ENCODE measurements around the gene LCA5.
A peak's percentile ranks its signal among the peaks of the same experiment; 100 is the strongest.
"Not testable (repeated sequence)": the region's sequence is repeated elsewhere in the genome, so short reads cannot be mapped to it uniquely, and the experiment has no call there.

Gene LCA5

DNA sequence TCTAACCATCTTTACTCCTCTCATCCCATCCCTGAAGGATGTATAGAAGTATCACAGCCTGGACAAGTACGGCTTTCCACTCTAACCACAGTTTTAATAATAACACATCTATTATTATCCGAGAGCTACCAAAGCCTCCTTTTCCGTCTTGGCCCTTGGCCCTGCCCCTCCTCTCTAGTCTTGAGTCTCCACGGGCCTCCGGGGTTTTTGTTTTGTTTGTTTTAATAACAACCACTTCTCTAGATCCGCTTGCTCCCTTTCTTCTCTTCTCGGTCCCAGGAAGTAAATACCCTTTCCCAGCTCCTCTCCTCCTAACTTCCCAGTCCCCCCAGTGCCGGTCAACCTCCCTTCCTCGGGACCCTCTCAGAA is 661 bp downstream of the LCA5 start:
- DNase-seq: peak; percentile 39

DNA sequence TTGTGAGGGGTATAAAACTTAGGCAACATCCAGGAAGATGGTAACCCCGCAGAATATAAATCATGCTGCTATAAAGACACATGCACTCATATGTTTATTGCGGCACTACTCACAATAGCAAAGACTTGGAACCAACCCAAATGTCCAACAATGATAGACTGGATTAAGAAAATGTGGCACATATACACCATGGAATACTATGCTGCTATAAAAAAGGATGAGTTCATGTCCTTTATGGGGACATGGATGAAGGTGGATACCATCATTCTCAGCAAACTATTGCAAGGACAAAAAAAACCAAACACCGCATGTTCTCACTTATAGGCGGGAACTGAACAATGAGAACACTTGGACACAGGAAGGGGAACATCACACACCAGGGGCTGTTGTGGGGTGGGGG is 7.7 kb downstream of the LCA5 start:
- DNase-seq: not testable (repeated sequence)

DNA sequence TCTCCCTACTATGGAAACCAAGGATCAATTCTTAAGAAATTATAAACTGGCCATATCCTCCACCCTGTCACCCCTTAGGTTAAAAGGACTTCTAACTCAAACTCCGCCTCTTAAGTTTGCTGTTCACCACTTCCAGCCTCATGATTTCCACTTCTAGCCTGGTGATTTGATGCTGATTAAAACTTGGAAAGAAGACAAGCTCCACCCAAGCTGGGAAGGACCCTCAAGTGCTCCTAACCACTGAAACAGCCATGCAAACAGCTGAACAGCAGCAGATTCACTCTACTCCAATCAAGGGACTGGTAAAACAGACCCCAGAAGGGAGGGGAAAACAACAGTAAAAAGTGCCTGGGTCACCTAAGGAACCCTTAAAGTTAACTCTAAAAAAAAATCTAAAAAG is 10.3 kb downstream of the LCA5 start:
- DNase-seq: no peak

DNA sequence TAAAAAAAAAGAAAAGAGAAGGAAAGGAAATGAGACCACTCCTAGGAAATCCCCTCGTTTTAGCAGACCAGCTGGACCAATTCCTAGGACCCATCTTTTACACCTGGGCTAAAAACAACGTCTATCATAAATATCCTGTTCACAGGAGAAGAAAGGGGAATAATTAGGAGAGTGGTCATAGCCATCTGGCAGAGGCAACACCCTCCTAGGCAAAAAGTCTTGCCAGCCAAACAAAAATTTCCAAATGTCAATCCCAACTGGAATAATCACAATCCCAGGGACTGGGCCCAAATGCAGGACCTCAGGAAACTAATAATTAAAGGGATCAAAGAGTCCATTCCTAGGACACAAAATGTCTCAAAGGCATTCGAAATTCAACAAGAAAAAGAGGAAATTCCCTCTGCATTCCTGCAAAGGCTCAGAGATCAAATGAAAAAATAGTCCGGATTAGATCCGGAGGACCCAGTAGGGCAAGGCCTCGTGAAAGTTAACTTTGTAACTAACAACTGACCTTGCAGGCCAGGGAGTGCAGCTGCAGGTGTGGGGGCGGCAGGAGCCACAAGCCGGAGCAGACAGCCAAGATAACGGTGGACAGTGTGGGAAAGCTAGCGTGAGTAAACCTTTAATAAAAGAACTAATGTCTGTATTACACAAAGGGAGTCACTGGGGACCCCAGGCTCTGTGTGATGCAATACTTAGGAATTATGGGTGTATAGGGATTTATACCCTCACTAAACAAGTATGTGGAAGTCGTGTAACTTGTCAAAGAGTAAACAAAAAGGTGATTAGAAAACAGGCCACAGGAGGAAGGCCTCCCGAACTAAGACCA is 11.7 kb downstream of the LCA5 start:
- no peak for DNase-seq

DNA sequence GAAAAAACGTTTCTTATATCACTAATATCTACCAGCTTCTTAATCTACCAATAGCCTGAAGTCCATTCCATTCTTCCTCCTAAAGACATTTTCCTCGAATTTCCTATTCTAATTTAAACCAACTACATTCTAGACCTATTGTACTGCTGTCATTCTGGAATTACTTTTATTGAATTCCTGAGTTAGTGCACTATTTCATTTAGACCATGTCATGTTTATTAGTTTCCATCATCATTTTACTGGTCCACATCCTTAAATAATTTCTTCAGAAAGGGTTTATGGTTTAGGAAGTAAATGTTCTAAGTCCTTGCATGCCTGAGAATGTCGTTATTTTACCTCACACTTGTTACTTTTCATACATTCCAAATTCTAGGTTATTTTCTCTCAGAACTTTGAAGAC is 13.2 kb downstream of the LCA5 start:
- DNase-seq: no peak

DNA sequence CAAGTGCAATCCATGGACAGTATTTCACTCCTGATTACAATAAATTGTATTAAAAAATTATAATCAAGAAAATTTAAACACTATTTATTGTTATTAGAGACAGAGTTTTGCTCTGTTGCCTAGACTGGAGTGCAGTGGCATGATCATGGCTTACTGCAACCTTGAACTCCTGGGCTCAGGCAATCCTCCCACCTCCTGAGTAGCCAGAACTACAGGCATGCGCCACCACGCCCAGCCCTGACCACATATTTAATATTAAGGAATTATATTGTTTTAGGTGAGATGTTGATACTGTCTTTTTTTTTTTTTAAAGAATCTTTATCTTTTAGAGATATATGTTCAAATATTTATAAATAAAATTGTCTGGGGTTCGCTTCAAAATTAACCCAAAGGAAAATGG is 14.6 kb downstream of the LCA5 start:
- DNase-seq: no peak

DNA sequence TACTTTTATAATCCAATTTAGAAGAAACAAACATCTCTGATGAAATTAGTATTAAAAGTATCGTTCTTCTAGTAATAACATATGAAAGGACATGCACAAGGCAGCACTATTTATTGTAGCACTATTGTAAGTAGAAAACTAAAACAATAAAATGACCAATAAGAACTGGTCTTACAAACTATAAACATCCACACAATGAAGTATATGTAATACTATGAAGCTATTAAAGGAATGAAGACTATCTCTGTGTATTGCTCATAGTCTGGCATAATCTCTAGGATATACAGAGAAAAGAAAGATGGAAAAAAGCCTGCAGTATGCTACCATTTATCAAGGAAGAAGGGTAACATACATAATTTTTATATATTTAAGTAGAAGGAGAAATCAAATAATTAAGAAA is 16.7 kb downstream of the LCA5 start:
- no peak for DNase-seq

DNA sequence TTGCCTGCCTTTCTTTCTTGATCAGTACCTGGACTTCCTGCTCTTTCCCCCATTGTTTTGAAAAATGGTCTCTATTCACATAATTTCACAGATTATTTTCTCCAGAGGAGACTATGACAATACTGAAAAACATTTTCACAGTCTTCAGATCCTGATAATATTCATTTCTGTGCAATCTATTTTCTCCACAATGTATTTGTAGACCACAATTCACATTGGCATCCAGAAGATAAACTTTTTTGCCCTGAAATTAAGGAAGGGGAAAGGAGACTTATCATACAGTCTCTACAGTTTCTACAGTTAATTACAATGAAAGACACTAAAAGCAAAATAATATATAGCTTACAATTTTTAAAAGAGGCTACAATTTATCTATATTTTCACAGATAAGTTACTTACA is 18.4 kb downstream of the LCA5 start:
- no peak for DNase-seq

DNA sequence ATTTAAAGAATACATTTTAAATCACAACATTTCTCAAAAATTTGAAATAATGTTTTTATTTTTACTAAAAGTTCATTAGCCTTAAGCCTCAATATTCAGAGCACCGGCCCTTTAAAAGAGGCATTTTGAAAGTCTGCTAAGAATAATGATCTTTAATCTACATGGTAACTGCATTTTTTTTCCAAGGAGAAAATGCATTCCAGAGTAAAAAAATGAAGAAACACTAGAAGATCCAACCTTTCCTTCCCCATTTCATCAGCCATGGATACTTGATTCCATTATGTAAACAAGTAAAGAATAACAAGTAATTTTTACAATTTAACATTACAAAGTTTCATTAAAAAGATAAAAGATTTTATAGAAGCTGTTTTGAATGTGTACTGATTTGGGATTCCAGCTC is 21.8 kb downstream of the LCA5 start:
- no peak for DNase-seq

DNA sequence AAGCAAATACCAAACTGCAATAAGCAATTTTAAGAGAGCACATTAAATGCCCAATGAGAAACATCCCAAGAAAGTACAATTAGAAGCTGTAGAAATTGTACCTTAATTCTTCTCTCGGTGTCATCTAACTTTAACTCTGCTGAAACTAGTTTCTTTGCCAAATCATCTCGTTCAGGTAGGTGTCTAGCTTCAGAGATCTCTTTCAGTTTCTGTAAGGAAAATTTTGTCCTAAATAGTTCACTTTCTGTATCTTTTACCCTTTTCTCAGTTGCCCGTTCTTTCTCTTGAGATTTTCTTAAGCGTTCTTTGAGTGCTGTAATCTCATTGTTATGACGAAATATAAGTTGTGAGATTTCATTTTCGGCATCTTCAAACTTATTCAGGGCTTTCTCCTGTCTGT is 24.1 kb downstream of the LCA5 start:
- DNase-seq: no peak

DNA sequence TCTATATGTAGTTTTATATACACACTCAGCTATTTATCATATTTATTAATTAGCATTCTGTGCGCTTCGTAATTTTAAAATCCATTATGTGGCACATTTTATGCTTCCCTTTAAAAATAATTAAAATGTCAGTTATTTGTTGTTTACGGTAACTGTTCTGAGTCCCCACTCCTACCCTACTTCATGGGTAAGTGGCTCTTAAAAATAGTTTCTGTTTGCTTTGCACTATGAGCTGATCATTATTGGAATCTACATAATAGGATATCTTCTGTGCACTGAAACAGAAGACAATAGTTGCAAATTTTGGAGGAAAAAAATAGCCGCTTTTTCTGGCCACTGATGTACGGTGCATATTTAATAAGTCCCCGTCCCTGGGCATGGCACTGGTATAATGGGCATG is 25.2 kb downstream of the LCA5 start:
- DNase-seq: no peak

DNA sequence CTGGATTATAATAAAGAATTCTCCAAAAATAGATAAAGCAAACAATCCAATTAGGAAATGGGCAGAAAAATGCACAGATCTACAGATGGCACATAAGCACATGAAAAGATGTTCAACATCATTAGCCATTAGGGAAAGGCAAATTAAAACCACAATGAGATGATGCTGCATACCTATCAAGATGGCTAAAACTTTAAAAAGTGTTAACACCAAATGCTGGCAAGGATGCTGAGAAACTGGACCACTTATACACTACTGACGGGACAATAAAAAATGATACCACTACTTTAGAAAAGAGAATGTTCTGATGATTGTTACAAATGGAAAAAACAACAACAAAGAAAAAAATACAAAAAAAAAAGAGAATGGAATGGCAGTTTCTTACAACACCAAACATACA is 26.5 kb downstream of the LCA5 start:
- DNase-seq: no peak

DNA sequence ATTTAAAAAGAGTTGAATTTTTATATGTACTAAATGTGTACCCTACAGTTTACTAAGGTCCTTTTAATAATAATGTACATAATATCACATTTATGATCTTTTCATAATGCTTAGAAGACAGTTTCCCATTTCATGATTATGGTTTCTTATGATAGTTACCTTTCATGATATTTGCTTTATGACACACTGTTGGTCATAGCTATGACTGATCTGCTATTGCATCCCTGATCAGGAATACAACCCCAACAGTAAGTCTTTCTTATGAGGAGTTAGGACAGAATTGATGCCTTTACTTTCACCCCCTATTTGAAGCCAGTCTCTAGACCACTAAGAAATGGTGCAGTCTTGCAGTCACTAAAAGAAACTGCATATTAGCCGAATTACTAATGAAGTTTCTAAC is 31.0 kb downstream of the LCA5 start:
- DNase-seq: no peak

DNA sequence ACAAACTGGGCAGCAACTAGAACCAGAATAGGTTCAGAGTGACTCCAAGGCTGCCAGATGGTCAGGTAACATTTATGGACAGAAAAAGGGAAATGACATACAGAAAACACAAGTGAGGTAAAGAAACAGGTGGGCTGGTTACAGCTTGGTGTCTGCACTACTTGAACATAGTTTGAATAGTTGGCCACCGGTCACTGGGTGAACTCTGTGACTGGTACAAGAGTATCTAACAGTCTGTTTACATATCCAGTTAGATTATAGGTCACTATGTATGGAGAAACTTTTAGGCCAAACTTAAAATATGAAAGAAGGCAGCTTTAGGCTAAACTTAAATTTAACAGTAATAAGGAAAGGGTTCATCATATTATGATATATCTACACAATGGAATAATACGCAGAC is 32.9 kb downstream of the LCA5 start:
- no peak for DNase-seq

DNA sequence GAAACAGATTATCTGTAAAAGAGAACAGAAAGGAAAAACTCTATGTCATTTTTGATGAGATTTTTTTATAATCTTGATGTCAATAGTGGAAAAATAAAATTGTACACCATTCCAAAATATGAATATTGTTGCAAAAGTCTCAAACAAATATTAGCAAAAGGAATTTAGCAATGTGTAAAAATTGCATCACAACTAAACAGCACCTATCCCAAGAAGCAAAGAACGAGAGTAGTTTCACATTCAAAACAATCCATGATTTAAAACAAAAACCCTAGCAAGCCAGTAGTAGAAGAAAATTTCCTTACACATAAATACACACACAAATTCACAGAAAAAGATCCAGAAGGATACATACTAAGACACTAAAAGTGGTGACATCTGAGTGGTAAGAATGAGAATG is 38.4 kb downstream of the LCA5 start:
- DNase-seq: no peak

DNA sequence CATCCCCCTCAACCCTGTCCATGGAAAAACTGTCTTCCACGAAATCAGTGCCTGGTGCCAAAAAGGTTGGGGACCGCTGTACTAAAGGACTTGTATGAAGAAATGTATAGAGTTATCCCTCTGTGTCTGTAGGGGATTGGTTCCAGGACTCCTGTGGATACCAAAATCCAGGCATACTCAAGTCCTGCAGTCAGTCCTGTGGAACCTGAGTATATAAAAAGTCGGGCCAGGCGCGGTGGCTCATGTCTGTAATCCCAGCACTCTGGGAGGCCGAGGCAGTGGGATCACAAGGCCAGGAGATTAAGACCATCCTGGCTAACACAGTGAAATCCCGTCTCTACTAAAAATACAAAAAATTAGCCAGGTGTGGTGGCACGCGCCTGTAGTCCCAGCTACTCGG is 42.0 kb downstream of the LCA5 start:
- no peak for DNase-seq

DNA sequence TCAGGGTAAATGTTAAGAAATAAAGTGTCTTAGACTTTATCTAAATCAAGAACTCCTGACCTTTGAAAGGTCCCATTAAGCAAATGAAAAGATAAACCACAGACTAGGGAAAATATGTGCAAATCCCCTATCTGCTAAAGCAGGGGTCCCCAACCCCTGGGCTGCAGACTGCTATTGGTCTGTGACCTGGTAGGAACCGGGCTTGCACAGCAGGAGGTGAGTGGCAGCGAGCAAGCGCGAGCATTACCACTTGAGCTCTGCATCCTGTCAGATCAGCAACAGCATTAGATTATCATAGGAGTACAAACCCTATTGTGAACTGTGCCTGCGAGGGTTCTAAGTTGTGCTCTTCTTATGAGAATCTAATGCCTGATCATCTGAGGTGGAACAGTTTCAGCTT is 42.4 kb downstream of the LCA5 start:
- DNase-seq: no peak

DNA sequence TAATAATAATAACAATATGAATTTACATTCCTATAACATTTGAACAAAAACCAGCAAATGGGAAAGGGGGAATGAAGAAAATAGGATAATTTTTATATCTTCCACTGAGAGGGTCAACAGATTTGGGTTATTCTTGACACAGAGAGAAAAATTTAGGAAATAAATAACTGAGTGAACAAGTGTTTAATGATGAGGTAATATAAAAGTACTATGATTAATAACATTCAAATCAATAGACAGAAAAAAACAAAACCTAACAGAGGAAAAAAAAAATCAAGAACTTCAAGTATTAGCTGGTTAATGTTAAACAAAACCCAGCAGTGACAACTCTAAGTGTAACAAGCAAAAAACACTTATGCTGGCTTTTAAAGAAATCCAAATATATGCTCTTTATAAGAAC is 66.5 kb downstream of the LCA5 start:
- DNase-seq: no peak

DNA sequence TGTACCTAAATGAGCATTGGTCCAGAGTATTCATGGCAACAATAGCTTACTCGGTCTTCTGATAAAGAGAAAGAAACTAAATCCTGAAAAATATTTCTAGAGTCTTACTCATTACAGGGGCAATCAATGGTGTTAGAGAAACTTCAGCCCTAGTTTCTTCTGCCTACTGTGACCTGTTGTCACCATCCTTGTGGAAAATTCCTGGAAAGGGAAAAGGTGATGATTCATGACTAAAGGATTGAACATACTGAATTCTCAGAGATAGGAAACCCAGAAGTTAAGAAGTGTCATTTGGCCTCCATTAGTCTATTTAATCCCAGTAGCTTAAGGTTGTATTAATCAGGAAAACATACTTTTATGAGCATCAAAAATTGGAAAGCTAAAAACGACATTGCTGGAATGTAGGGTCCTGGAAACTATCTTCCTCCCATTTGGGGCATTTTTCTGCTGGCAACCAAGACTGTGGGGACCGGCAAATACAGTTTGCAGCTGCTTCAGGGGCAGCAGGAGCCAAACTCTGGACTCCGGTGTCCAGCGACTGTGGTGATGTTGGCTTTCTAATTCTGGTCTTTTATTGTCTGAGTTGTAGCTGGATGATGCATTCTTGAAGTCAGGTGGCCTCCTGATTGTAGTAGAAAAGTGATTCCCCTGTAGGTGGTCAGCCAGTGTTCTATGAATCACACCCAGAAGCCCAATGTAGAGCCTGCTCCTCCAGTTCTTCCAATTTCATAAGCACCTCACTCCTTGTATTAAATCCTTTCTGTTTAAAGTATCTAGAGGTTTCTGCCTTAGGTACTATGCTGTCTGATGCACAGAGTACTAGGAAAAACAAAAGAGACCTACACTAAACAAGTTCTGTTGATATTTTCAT is 67.6 kb downstream of the LCA5 start:
- no peak for DNase-seq

DNA sequence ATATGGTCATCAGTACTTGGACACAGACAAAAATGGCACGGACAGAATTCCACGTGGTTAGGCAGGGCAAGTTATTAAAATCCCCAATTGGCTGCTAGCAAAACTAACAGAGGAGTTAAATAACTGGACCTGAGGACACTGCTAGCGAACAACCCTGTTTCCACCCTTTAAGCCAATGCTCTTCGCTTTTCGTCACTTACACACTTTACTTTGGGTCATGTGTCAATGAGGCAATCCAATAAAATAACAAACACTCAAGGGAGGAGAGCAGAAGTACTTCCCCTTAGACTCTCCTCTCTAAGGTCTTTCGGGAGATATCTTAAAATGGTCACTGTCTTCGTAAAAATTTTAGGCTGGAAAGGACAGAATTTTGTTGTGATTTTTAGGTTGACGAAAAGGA is 68.6 kb downstream of the LCA5 start:
- no peak for DNase-seq

DNA sequence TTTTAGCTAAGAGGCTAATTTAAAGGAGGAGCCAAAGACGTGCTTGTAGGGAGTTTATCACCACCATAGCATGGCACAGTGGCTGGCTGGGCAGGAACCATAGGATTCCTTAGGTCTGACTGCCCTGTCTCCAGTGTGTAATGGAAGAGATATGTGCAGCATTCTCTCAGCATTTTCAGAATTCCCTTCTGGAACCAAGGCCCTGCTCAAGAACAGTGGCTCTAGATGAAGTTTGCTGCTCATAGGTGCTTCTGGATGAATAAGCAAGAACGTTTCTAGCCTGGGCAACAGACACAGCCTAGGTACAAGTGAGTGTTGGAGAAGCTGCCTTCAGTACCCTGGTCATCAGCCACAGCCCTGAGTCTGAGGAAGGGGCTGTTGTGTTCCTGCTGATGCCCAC is 69.1 kb downstream of the LCA5 start:
- no peak for DNase-seq

DNA sequence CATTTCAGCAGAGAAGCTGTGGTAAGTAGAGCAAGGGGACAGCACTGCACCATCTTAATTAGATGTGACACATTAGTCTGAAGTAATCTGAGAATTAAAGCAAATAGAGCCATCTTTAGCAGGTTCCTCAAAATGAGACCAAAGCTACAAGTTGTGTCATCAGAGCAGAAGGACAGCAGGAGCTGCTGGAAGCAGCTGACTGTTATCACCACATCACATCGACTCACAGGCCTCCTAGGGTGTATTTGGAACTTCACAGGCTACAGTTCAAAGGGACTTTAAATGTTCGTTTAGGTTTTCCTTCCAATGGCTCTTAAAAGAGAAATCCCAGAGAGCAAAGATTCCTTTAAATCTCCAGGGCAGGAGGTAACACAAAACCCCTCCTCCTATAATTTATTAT is 69.5 kb downstream of the LCA5 start:
- no peak for DNase-seq

DNA sequence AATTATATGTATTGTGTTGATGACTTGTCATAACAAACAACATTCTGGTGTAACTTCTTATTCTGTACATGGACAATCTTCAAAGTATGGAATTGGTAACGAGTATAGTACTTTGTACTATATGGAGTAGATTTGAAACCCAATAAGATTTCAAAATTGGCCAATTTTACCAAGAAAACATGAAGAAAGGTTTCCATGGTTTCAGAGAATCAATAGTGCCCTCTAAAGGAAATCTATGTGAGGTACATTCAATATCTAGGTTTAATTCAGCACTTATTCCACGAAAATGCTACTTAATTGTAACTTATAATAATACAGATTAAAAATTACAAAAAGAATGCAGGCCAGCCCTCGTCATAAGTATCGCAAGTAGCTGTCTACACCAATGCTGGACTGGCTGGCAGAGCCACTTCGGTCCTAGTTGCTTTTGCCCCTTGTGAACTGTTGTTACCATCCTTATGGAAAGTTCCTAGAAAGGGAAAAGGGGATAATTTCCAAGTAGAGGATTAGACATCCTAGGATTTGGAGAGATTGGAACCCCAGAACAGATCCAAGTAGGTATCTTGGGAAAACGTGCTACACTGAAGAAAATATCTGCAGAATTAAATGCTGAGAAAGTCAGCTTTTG is 70.9 kb downstream of the LCA5 start:
- no peak for DNase-seq

DNA sequence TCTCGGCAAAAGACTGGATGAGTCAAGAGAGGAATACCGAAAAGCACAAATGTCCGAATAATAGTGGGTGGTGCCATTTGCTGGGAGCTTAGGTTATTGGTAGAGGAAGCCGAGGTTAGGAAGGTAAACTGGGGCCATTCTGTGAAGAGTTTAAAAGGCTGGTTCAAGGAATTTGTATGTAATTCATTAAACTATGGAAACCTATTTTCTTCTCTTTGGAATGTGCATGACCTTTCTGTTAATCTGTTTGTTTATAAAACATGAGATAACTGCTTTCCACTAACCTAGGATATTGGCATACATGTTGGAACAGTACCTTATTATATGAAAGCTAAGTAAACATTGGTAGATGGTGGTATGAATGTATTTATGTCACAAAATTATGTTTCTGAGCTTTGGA is 71.8 kb downstream of the LCA5 start:
- DNase-seq: no peak

Data from RPMI8226 (cell line).